Measurements from ENCODE around the gene FERMT3. TPM values are rescaled to one million over a fixed set of nuclear protein-coding genes. Genes with fewer than 3 reads are reported as not detected.

Gene FERMT3
- total RNA-seq, 1 experiment from 2014 or later, result 10.6 TPM

GRCh38 chr11:64180891-64181290 is 25.6 kb upstream of the FERMT3 start:
- DNase-seq, result no peak
- no peak overlapping the region for H3K27ac Mint-ChIP-seq
- H3K4me2 ChIP-seq (ENCODE audit: insufficient read depth, insufficient read length, low read length), result no peak overlapping the region
- H3K27me3 Mint-ChIP-seq (ENCODE audit: low read depth), result no peaks in the 10 kb centered on the region; the same call in 1 of the 2 replicates
- H3K27me3 ChIP-seq (ENCODE audit: insufficient read depth, low read length), result no peaks in the 10 kb centered on the region; the same call in 1 of the 2 replicates
- H3K18ac ChIP-seq (ENCODE audit: insufficient read length, low read depth, low read length), result no peak overlapping the region
- H2BK20ac ChIP-seq (ENCODE audit: low read depth, low read length, poor library complexity, severe bottlenecking), result no peak overlapping the region
- H3K4me1 Mint-ChIP-seq, result peaks cover 24 to 26% of the 10 kb centered on the region in 2 experiments
- H3K4me1 ChIP-seq (ENCODE audit: insufficient read depth, low read length), result peaks cover 4% of the 10 kb centered on the region; the same call in 1 of the 2 replicates
- peak overlapping the region in 1 of 2 experiments; percentile 60; a peak in 2 of 5 replicates for H3K4me3 Mint-ChIP-seq
- no peak overlapping the region for H3K4ac ChIP-seq (ENCODE audit: low read depth, low read length)
- H3K36me3 Mint-ChIP-seq (ENCODE audit: insufficient read depth in 1 of 3, low read depth in 3 of 3), result peaks cover 18 to 31% (median 24%) of the 10 kb centered on the region in 3 experiments
- H4K5ac ChIP-seq (ENCODE audit: insufficient read length, low read depth, low read length), result no peak overlapping the region
- H3K9me3 Mint-ChIP-seq, result peaks cover 0 to 2% of the 10 kb centered on the region in 2 experiments; a peak in 2 of 5 replicates
- H3K9me3 ChIP-seq (ENCODE audit: control insufficient read depth, low read depth, low read length), result no peaks in the 10 kb centered on the region
- no peak overlapping the region for H4K8ac ChIP-seq (replicated peaks; ENCODE audit: insufficient read length, low read depth, low read length)
- H3K27ac ChIP-seq (ENCODE audit: insufficient read length, low read depth, low read length), result no peak overlapping the region
- H3K79me2 ChIP-seq (ENCODE audit: insufficient read depth, low read length), result no peaks in the 10 kb centered on the region
- no peak overlapping the region for H2BK5ac ChIP-seq (ENCODE audit: insufficient read length, low read length)
- H3K23me2 ChIP-seq (ENCODE audit: insufficient read length, low read depth, low read length, poor library complexity, severe bottlenecking), result peaks cover 8% of the 10 kb centered on the region
- H3K23ac ChIP-seq (ENCODE audit: insufficient read length, low read depth, low read length), result no peak overlapping the region
- no peak overlapping the region for H3T11ph ChIP-seq (ENCODE audit: low read length)
- H2BK15ac ChIP-seq (ENCODE audit: low read depth, low read length), result no peak overlapping the region
- H3K9ac ChIP-seq (ENCODE audit: extremely low read depth, insufficient read length, low read length), result no peak overlapping the region
- peaks cover 3% of the 10 kb centered on the region for H4K20me1 ChIP-seq (ENCODE audit: control insufficient read depth, insufficient read depth, insufficient read length)
- H2AFZ ChIP-seq (ENCODE audit: low read length), result no peak overlapping the region
- H2BK12ac ChIP-seq (ENCODE audit: insufficient read length, low read depth, low read length), result no peak overlapping the region
- H4K91ac ChIP-seq (ENCODE audit: insufficient read length, low read depth, low read length), result no peak overlapping the region
- H3K56ac ChIP-seq (ENCODE audit: insufficient read length, low read depth, low read length), result no peak overlapping the region
- no peak for TF ChIP-seq CTCF (conservative IDR thresholded peaks at IDR 0.05)
- no peak overlapping the region for H2BK120ac ChIP-seq (ENCODE audit: low read depth, low read length, poor library complexity, severe bottlenecking)
- no CpG with 5 or more reads among the region's 5 CpGs for WGBS (ENCODE audit: extremely low coverage, insufficient read length, low lambda C conversion rate)
- H2AK5ac ChIP-seq (ENCODE audit: insufficient read length, low read length), result no peak overlapping the region
- H3K79me1 ChIP-seq (ENCODE audit: insufficient read depth, low read depth, low read length, poor library complexity, severe bottlenecking), result no peaks in the 10 kb centered on the region
- H3K14ac ChIP-seq (ENCODE audit: insufficient read depth, low read length), result no peak overlapping the region
